ELF-1 (cell line): ENCODE results near the gene TMPRSS5.
A peak's percentile ranks its signal among the peaks of the same experiment; 100 is the strongest.

Experiments
- DNase-seq: peaks from one replicate; pipeline ENCODE4 v3.0.0-alpha.2; 2016; ENCODE audit warnings: low read depth, low spot score

Gene TMPRSS5

DNA sequence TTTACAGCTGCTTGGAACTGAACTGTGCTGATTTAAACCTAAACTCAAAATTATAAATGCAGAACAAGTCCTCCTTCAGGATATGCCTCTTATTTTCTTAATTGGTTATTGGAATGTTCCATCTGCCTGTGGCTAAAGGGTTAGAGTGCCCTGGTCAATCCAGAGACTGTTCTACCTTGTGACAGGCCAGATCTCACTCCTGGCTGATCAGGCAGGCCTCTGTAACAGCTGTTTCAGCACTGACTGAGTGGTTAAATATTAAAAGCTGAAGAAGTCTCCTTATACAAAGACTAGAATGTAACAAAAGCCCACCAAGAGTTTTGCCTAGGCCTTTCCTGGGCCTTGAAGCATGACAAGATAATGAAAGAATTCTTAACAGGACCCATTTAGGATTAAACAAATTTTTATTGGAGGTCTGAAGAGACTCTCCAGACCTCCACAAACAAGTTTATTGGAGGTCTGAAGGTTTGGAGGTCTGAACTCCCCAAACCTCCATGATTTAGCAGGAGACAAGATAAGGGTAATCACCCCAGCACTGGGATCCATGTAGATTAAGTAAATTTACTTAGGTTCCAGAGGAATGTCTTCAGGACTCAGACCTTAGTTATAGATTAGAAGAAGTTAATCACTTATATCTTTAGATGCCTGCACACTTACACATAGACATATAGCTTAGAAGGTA, 35.8 kb downstream of the TMPRSS5 start:
- peak; percentile 30 for DNase-seq

DNA sequence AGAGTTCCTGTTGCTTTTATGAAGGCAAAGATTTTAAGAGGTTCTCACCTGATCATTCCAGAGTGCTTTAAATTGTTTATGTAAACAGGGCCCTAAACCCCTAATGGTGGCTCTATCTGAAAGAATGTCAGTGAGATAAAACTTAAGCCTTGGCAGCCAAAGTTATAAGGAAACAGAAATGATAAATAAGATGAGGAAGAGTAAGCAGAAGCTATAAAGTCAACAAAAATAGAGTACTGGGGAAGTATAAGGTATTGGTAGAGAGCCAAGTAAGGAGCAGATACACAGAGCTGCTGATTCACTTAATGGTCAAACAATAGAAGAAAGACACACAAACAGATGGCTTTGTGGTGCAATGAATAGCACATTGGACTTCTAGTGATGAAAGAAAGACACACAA, 37.9 kb downstream of the TMPRSS5 start:
- no peak for DNase-seq

GRCh38 chr11:113667801-113668200, 38.3 kb downstream of the TMPRSS5 start:
- no peak for DNase-seq

DNA sequence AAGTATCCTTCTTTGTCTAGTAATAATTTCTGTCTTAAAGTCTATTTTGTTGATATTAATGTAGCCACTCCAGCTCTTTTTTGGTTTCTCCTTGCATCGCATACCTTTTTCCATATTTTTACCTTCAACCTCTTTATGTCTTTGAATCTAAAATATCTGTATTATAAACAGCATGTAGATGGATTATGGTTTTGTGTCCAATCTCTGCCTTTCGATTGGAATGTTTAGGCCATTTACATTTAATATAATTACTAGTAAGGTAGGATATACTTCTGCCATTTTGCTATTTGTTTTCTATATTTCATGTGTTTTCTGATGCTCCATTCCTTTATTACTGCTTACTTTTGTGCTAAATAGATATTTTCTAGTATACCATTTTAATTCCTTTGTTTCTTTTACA, 39.5 kb downstream of the TMPRSS5 start:
- DNase-seq = no peak

GRCh38 chr11:113664981-113665710, 41.0 kb downstream of the TMPRSS5 start:
- peak; percentile 75 for DNase-seq

DNA sequence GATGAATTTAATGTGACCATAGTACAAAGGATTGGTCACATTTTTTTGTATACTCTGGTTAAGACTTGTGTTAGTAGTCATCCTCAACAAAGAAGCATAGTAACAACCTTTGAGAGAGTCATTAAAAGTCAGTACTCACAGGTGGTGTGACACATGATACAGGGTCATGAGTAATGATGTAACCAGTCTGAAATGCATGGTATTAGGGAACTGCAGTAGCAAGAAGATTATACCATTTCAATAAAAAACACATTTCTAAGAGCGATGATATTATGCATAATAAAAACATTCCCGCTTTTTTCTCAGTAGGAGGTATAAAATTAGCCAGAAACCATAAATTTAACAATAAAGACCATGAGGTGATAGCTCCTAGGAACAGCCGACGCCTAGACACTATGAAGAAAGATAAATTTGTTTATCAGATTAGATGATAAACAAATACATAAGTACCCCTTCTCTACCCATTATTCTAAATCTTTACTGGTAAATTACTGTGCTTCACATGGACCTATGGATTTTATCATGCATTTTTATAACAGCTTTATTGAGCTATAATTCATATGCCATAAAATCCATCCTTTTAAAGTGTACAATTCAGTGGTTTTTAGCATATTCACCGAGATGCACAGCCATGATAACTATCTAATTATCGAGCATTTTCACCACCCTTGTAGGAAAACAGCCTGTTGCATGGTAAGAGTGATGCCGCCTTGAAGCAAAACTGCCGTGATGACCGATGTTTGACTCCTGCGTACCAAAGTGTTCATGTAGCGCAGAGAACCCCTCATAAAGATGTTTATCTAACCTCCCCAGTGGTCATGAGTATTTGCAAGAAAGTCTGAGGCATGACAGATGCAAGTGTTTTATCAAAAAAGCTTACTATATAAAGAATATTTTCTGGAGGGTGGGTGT, 41.8 kb downstream of the TMPRSS5 start:
- peak; percentile 29 for DNase-seq

DNA sequence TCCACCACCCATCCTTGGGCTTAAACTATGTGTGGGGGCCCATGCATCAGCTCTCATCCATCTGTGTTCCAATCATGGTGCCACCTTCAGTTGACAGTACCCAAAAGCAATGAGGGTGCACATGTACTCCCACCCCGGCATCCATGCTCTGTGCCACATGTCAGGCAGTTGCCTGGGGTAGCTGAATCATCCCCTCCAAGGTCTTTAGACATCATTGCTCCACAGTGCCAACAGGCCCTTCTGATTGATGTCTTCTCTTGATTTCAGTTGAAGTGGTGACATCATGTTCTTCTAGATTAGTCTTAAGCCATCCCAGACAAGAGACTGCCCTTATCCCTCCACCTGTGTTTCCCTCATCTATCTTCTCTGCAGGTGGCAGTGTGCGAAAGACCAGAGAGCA, 42.5 kb downstream of the TMPRSS5 start:
- DNase-seq = no peak

DNA sequence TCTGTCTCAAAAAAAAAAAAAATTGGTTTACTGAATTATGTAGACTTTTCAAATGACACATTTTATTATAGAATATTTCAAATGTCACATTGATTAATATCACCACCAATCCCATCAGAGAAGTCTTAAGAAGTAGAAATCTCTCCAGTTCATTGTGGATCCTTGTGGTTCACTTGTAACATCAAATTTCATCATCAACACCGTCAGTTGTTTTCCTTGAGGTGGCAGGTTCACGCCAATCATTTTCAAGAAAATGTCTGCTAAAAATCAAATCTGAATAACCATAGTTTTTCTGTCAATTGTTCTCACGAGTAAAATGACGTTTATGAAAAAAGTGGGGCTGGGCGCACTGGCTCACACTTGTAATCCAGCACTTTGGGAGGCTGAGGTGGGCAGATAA, 50.3 kb downstream of the TMPRSS5 start:
- DNase-seq = no peak

GRCh38 chr11:113651023-113651422, 55.1 kb downstream of the TMPRSS5 start:
- no peak for DNase-seq

- no peak for DNase-seq
Observed at GRCh38 chr11:113649311-113649710, 56.8 kb downstream of the TMPRSS5 start.

- DNase-seq = no peak
Observed at GRCh38 chr11:113647856-113648255, 58.3 kb downstream of the TMPRSS5 start.

DNA sequence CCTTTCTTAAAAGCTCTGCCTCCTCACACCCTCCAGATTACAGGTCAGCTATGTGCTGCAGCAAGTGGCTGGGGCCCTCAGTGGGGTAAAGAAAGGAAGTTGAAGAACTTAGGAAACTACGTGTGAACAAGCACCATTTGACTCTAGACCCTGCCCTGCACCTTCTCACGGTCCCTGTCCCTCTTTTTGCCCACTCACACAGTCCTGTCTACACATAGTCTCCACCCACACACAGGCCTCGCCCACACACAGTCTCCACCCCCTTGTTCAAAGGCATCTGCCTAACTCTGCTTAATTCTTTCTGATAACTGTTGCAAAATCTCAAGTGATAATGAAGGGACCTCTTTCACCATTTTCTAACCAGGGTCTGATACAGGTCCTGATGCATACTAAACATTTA, 59.0 kb downstream of the TMPRSS5 start:
- DNase-seq = no peak

GRCh38 chr11:113645593-113646349, 60.3 kb downstream of the TMPRSS5 start:
- DNase-seq = no peak

DNA sequence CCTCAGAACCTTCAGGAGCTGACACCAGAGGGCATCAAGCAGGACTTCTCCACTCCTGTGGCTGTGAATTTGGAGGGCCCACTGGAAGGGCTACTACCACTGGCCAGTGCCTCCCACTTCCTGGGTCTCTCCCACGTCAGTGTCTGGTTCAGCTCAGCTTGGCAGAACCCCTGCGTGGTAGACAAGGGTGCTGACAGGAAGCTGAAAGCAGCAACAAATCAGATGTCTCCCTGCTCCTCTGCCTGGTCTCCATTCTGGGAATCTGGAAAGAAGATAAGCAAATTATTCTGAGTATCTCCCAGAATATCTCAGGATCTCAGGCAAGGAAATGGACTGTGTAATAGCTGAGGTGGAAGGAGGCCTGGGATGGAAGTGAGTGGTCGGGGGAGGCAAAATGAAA, 61.5 kb downstream of the TMPRSS5 start:
- DNase-seq = peak; percentile 38

GRCh38 chr11:113643701-113644100, 62.4 kb downstream of the TMPRSS5 start:
- DNase-seq = no peak

DNA sequence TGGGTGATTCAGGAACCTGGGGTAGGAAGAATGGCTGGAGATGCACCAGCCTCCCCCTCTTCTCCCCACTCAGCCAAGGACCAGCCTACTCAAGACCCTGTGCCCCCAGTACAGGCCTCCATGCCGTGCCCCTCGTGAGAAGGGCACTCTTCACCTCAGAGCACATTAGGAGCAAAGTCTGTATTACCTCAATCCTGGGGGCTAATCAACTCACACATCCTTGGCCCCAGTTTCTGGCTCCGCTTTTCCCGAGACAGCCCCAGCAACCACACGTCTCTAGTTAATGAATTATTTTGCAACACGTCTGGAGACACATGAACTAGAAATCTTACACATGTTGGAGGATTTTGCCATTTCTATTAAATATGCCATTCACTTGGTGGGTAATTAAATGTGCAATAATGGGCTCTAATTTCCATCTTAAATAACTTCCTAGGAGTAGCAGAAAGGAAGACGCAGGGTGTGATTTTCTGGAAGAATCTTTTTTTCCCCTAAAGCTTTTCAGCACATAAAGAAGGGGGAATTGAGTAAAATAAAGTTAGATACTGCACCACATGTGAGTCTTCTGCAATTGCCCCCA, 63.0 kb downstream of the TMPRSS5 start:
- no peak for DNase-seq

- no peak for DNase-seq
Observed at GRCh38 chr11:113642090-113642489, 64.0 kb downstream of the TMPRSS5 start.

- DNase-seq = peak; percentile 32
Observed at GRCh38 chr11:113638376-113638775, 67.7 kb downstream of the TMPRSS5 start.

DNA sequence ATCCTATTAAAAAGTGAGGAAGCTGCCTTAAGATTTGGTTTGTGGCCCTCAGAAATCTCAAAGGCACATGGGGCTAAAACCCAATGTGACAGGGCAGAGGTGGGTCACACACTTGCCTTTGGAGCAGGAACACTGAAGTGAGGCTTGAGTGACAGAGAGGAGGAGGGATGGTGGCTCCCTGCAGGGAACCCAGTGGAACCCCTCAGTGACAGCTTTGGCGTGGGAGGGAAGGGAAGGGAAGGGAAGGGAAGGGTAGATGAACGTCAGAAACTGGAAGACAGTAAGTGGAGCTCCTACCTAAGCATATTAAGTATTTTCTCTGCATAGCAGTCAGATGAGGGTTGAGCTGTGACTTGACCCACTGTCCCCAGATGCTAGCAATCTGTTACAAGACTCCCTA, 68.5 kb downstream of the TMPRSS5 start:
- DNase-seq = no peak
